ENCODE measurements around the gene TMSB4X.

TMSB4X gene

DNA sequence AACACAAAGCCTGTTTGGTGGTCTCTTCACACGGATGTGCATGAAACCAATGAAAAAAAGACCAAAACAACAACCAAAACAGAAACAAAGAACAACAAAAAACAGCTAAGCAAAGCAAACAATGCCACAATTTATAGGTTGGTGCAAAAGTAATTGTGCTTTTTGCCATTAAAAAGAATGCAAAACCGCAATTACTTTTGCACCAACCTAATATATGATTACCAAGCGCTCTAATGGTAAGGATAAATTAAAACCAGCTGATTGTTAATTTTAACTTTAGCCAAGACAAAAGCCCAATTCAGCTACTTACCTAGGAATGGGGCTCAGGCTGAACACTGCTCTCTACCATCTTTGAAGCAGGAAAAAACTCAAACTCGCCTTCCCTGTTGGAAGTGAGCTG is 29.4 kb upstream of the TMSB4X start:
- DNase-seq (ENCODE audit: low read depth) = no peak
- TF ChIP-seq, protein P1, sequence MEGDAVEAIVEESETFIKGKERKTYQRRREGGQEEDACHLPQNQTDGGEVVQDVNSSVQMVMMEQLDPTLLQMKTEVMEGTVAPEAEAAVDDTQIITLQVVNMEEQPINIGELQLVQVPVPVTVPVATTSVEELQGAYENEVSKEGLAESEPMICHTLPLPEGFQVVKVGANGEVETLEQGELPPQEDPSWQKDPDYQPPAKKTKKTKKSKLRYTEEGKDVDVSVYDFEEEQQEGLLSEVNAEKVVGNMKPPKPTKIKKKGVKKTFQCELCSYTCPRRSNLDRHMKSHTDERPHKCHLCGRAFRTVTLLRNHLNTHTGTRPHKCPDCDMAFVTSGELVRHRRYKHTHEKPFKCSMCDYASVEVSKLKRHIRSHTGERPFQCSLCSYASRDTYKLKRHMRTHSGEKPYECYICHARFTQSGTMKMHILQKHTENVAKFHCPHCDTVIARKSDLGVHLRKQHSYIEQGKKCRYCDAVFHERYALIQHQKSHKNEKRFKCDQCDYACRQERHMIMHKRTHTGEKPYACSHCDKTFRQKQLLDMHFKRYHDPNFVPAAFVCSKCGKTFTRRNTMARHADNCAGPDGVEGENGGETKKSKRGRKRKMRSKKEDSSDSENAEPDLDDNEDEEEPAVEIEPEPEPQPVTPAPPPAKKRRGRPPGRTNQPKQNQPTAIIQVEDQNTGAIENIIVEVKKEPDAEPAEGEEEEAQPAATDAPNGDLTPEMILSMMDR (IDR thresholded peaks at IDR 0.05; ENCODE audit: control insufficient read depth, extremely low read depth, insufficient read depth) = no peak
- no peak overlapping the region for H3K4me3 ChIP-seq (ENCODE audit: low read depth, low read length)

DNA sequence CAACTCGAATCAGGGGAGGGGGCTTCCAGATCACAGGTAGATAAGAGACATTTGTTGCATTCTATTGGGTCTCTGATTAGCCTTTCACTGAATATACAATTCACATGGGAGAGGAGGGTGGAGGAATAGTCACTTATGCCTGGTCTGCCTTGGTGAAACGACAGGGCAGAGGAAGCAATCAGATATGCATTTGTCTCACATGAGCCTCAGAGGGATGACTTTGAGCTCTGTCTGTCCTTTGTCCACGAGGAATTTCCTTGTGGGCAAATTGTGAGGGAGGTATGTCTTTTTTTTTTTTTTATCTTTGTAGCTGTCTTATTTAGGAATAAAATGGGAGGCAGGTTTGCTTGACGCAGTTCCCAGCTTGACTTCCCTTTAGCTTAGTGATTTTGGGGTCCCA is 28.5 kb upstream of the TMSB4X start:
- TF ChIP-seq, protein P1 (IDR thresholded peaks at IDR 0.05; ENCODE audit: control insufficient read depth, extremely low read depth, insufficient read depth) = no peak
- no peak overlapping the region for H3K4me3 ChIP-seq (ENCODE audit: low read depth, low read length)
- DNase-seq (ENCODE audit: low read depth) = no peak

DNA sequence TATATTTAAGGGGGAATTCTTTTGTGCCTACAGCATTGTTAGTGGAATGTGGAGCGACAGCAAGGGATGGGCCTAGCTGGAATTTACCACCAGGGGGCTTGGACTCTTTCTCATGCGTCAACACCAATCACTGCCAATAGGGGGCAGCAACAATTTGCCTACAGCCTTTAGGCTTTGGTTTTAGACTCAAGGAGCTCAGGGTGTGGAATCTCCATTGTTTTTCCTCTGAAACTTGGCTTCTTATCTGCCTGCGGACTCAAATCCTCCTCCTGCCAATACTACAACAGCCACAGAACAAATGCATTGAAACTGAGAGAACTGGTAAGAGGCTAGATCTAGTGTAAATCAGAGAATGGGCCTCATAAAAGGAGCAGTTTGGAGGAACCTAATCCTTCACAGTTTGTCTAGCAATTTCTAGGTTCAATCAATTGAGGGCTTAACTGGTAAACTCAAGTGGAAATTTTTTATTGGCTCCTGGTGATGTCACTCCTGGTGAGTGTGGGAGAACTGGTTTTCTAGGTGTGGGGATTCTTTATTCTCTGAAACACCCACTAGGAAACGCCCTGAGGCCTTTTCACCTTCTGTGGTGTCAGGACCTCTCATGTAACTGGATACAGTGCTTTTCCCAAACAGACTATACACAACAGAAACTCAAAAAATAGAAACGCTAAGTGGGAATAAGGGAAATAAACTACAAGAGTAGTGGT is 27.9 kb upstream of the TMSB4X start:
- TF ChIP-seq, protein P1 (IDR thresholded peaks at IDR 0.05; ENCODE audit: control insufficient read depth, extremely low read depth, insufficient read depth) = peak; percentile 82
- DNase-seq (ENCODE audit: low read depth) = peak; percentile 64
- H3K4me3 ChIP-seq (ENCODE audit: low read depth, low read length) = no peak overlapping the region

DNA sequence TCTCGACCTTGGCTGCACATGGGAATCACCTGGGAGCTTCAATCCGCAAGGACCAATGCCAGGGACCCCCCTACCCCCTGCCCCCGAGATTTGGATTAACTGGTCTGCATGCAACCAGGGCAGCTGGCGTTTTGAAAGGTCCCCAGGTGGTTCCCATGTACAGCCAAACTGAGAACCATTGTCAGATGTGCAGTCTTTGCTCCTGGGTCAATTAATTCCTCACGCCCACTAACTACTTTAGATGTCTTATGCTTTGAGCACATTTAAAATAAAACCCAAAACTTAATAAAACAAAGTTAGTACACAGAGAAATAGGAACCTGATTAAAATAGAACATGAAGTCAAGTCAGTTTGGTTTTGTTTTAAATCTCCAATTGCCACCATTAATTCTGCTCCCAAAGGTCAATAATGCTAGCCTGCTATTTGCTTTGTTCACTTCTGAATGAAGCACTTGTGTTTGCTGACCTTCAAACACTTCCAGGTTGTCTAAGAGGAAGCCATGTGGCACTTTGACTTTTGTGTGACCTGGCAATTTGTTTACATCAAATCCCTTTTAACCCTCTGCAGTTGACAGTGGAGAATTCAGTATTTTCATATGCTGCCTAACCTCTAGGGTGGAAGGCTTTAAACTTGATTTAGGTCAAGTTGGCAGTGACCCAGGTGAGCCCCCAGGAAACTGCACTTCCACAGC is 27.2 kb upstream of the TMSB4X start:
- TF ChIP-seq, protein P1 (IDR thresholded peaks at IDR 0.05; ENCODE audit: control insufficient read depth, extremely low read depth, insufficient read depth) = no peak
- no peak overlapping the region for H3K4me3 ChIP-seq (ENCODE audit: low read depth, low read length)
- no peak for DNase-seq (ENCODE audit: low read depth)

DNA sequence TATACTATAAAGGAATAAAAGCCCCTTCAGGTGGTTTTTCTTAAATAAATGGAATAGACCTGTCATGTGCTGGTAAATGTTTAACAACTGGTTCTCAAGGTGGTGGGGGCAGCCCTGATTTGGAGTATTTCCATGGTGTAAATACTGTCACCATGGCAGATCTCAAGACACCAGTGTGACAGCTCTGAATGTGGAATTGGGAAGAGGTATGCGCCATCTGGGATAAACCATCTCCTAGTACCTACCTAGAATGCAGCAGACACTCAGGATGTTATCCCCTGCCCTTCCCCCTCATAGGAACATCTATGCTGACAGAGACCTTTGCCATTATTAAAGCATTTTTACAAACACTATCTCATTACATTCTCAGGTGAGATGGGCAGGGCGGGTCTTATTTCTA is 26.4 kb upstream of the TMSB4X start:
- no peak overlapping the region for H3K4me3 ChIP-seq (ENCODE audit: low read depth, low read length)
- DNase-seq (ENCODE audit: low read depth) = no peak
- TF ChIP-seq, protein P1 (IDR thresholded peaks at IDR 0.05; ENCODE audit: control insufficient read depth, extremely low read depth, insufficient read depth) = no peak

DNA sequence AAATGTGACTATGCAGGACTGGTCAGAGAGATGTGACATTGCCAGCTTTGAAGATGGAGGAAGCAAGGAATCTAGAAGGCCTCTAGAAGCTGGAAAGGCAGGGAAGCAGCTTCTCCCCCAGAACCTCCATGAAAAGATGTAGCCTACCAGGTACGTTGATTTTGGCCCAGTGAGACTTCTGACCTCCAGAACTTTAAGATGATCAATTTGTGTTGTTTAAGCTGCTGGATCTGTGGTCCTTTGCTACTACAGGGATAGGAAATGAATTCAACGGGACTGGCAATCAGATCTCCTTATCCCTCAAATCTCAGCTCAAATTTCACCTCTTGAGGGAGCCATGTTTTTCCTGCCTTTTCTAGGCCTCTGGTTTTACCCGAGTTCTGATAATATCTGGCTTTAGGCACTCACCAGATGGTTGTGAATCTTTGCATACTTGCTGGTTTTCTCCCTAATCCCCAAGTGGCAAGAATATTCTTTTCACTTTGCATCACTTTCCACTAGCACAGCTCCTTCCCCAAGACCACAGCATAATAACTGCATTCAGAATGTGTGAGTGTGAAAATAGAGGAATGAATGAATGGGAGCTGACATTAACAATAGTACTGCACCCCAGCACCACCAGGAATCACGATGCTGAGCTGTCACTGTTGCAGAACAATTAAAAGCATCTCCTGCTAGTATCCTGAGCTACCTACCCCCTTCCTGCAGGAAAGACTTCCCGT is 25.5 kb upstream of the TMSB4X start:
- no peak for DNase-seq (ENCODE audit: low read depth)
- TF ChIP-seq, protein P1 (IDR thresholded peaks at IDR 0.05; ENCODE audit: control insufficient read depth, extremely low read depth, insufficient read depth) = no peak
- H3K4me3 ChIP-seq (ENCODE audit: low read depth, low read length) = no peak overlapping the region
